PC-9 (cell line): ENCODE data around the gene EFCAB11. TPM values are rescaled to one million over a fixed set of nuclear protein-coding genes. Genes with fewer than 3 reads are reported as not detected.

Source experiments
- BruUV-seq: library from RNA; stranded (reverse); fragments of 400-500 nt; replicated peaks from 2 replicates; lab custom pipeline; 2021; lab: Mats Ljungman, UMichigan
- CTCF ChIA-PET: fragments of 300-600 bp; sonication (Branson Sonifier 250); formaldehyde crosslinking; loops from one replicate; lab custom pipeline; 2022; ENCODE audit warnings: antibody characterized with exemption; lab: Charles Lee
- POLR2A ChIA-PET: fragments of 300-600 bp; sonication (Branson Sonifier 250); formaldehyde crosslinking; loops from one replicate; lab custom pipeline; 2022; ENCODE audit warnings: antibody characterized with exemption; ENCODE audit not compliant: unreplicated experiment; lab: Charles Lee
- DNase-seq, 2 experiments: peaks; one replicate each; pipeline versions ENCODE4 v3.0.0 to v3.0.0-alpha.2; 2015 to 2022; ENCODE audit warnings: mixed read lengths in 1 of 2
- H2AFZ ChIP-seq: fragments of 200-600 bp; sonication (generic); 2 replicates; pipeline ENCODE4 v1.8.1; 2017; ENCODE audit warnings: antibody characterized with exemption
- H3F3A ChIP-seq: fragments of 200-600 bp; sonication (generic); 2 replicates; pipeline ENCODE4 v1.8.1; 2017; ENCODE audit warnings: antibody characterized with exemption, mild to moderate bottlenecking, low read depth; ENCODE audit not compliant: insufficient read depth
- H3K27ac ChIP-seq: fragments of 200-600 bp; sonication (generic); 2 replicates; pipeline ENCODE4 v1.6.1; 2016; ENCODE audit warnings: mixed run types
- H3K27me3 ChIP-seq: fragments of 200-600 bp; sonication (generic); 2 replicates; pipeline ENCODE4 v1.6.1; 2016; ENCODE audit warnings: low read depth, mixed run types; ENCODE audit not compliant: insufficient read depth
- H3K36me3 ChIP-seq: fragments of 200-600 bp; sonication (generic); 2 replicates; pipeline ENCODE4 v1.6.1; 2016; ENCODE audit warnings: low read depth, mixed run types
- H3K4me1 ChIP-seq: fragments of 200-600 bp; sonication (generic); replicated peaks from 2 replicates; pipeline ENCODE4 v1.6.1; 2016; ENCODE audit warnings: mixed run types; ENCODE audit not compliant: insufficient read depth
- H3K4me2 ChIP-seq: fragments of 200-600 bp; sonication (generic); 2 replicates; pipeline ENCODE4 v1.6.1; 2017; ENCODE audit warnings: mixed run types
- H3K4me3 ChIP-seq: fragments of 200-600 bp; sonication (generic); 2 replicates; pipeline ENCODE4 v1.6.1; 2016; ENCODE audit warnings: mixed run types
- H3K79me2 ChIP-seq: fragments of 200-600 bp; sonication (generic); 2 replicates; pipeline ENCODE4 v1.6.1; 2017; ENCODE audit warnings: low read depth, mixed run types
- H3K9me2 ChIP-seq: fragments of 200-600 bp; sonication (generic); 2 replicates; pipeline ENCODE4 v1.8.1; 2017; ENCODE audit warnings: mild to moderate bottlenecking; ENCODE audit not compliant: insufficient read depth
- H3K9me3 ChIP-seq: fragments of 200-600 bp; sonication (generic); 2 replicates; pipeline ENCODE4 v1.8.1; 2016; ENCODE audit warnings: low read depth; ENCODE audit not compliant: insufficient read depth
- H4K20me1 ChIP-seq: fragments of 200-600 bp; sonication (generic); 2 replicates; pipeline ENCODE4 v1.8.1; 2017; ENCODE audit not compliant: insufficient read depth
- EZH2 ChIP-seq: fragments of 200-600 bp; sonication (generic); IDR thresholded peaks from 2 replicates; pipeline ENCODE4 v1.8.0; 2017; ENCODE audit warnings: antibody characterized with exemption, low read depth
- intact Hi-C: fragments of 100-400 bp; cut with micrococcal nuclease; formaldehyde crosslinking; loops from one replicate; pipeline ENCODE4 v1.10.0; 2022; ENCODE audit not compliant: unreplicated experiment
- total RNA-seq: library from RNA; stranded (reverse); gene quantifications from 2 replicates; pipeline ENCODE4 v1.2.3, GENCODE V29; 2021
- TF ChIP-seq, protein P1 (sequence below): fragments of 200-600 bp; sonication (generic); conservative IDR thresholded peaks from 2 replicates; pipeline ENCODE4 v1.6.1; 2017; ENCODE audit warnings: mixed run types, antibody characterized with exemption, mild to moderate bottlenecking, moderate library complexity

EFCAB11 gene
- total RNA-seq, 1 experiment from 2014 or later: 8.4 TPM

- intact Hi-C loops: no loop called here
- no peaks in the 10 kb centered on the region for H3F3A ChIP-seq
- H3K27ac ChIP-seq: no peak overlapping the region
- DNase-seq: no peak
- H3K9me3 ChIP-seq: no peaks in the 10 kb centered on the region
- H3K27me3 ChIP-seq: no peaks in the 10 kb centered on the region
- TF ChIP-seq, protein P1, sequence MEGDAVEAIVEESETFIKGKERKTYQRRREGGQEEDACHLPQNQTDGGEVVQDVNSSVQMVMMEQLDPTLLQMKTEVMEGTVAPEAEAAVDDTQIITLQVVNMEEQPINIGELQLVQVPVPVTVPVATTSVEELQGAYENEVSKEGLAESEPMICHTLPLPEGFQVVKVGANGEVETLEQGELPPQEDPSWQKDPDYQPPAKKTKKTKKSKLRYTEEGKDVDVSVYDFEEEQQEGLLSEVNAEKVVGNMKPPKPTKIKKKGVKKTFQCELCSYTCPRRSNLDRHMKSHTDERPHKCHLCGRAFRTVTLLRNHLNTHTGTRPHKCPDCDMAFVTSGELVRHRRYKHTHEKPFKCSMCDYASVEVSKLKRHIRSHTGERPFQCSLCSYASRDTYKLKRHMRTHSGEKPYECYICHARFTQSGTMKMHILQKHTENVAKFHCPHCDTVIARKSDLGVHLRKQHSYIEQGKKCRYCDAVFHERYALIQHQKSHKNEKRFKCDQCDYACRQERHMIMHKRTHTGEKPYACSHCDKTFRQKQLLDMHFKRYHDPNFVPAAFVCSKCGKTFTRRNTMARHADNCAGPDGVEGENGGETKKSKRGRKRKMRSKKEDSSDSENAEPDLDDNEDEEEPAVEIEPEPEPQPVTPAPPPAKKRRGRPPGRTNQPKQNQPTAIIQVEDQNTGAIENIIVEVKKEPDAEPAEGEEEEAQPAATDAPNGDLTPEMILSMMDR: no peak
- no peak for TF ChIP-seq EZH2
- H3K4me1 ChIP-seq: no peaks in the 10 kb centered on the region
- H2AFZ ChIP-seq: no peak overlapping the region
- H3K4me3 ChIP-seq: no peak overlapping the region
- no peak overlapping the region for H3K4me2 ChIP-seq
- no TSS peak for BruUV-seq
- ChIA-PET POLR2A (no interaction called here), CTCF (no interaction called here)
- no peaks in the 10 kb centered on the region for H3K9me2 ChIP-seq
- no peaks in the 10 kb centered on the region for H3K36me3 ChIP-seq
- H3K79me2 ChIP-seq: no peaks in the 10 kb centered on the region
- H4K20me1 ChIP-seq: no peaks in the 10 kb centered on the region
These were observed 35.8 kb downstream of the EFCAB11 start for GRCh38 chr14:89918721-89919120.

DNA sequence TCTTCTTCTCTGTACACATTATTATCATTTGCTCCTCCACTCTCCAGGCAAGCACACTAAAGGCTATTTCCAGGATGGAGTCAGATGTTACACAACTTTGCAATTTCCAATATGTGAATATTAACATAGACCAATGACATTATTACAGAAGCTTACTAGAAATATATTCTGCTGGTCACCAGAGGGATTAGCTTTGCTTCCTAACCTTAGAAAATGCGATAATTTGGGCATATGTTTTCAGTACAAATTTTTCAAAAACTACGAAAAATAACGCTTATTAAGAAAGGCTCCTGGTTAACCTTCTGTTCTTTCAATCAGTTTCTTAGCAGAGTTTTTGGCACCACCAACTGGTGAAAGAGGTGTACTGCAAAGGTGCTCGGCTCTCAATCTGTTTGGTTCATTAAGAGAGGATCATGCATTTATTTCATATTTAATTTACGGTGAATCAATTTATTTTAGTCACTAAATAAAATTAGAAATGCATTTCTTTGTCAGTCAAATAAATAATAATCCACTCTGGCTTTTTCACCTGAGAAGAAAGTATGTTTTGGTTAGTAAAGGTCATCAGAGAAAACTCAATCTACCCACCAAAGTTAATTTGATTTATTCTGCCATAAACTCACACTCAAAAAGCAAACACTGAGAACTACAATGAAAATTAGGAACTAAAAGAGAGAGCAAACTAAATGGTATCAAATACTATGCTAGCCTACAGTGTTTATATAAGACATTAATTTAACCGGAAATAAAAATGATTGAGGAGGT, 39.2 kb downstream of the EFCAB11 start:
- Histone ChIP-seq H3F3A (no peaks in the 10 kb centered on the region), H3K27me3 (no peaks in the 10 kb centered on the region), H3K79me2 (no peaks in the 10 kb centered on the region), H2AFZ (no peak overlapping the region), H3K36me3 (no peaks in the 10 kb centered on the region), H3K9me3 (no peaks in the 10 kb centered on the region), H3K4me1 (0 out of 2 replicates have a peak, but pooled peaks cover 4% of the 10 kb centered on the region), H4K20me1 (no peaks in the 10 kb centered on the region), H3K27ac (no peak overlapping the region), H3K4me2 (no peak overlapping the region), H3K9me2 (no peaks in the 10 kb centered on the region), H3K4me3 (no peak overlapping the region)
- ChIA-PET POLR2A (no interaction called here), CTCF (no interaction called here)
- no TSS peak for BruUV-seq
- intact Hi-C loops: loop anchor here (2.0 kb wide), 1 partner anchor 876 kb away; no protein-coding TSS in a partner anchor
- DNase-seq: peak; percentile 14 to 43
- TF ChIP-seq, protein P1: peak; percentile 86
- no peak for TF ChIP-seq EZH2

GRCh38 chr14:89912667-89913211, 41.8 kb downstream of the EFCAB11 start:
- CTCF ChIA-PET: no interaction called here
- Histone ChIP-seq H3K4me3 (no peak overlapping the region), H2AFZ (no peak overlapping the region), H3K27ac (no peak overlapping the region), H3K4me2 (peak overlapping the region; percentile 44; the same call in 1 of the 2 replicates), H3K9me3 (no peaks in the 10 kb centered on the region), H3F3A (no peaks in the 10 kb centered on the region), H4K20me1 (no peaks in the 10 kb centered on the region), H3K4me1 (0 out of 2 replicates have a peak, but pooled peaks cover 4% of the 10 kb centered on the region), H3K79me2 (no peaks in the 10 kb centered on the region), H3K27me3 (no peaks in the 10 kb centered on the region), H3K9me2 (no peaks in the 10 kb centered on the region), H3K36me3 (no peaks in the 10 kb centered on the region)
- intact Hi-C loops: no loop called here
- peak in 1 of 2 experiments; percentile 84 for DNase-seq
- TF ChIP-seq, protein P1: no peak
- no peak for TF ChIP-seq EZH2
- no TSS peak for BruUV-seq
- POLR2A ChIA-PET: no interaction called here
